ENCODE measurements around the gene ADAT3. TPM values are rescaled to one million over a fixed set of nuclear protein-coding genes. Genes with fewer than 3 reads are reported as not detected.

Gene ADAT3
- total RNA-seq, 1 donor from 2014 or later, result 1.8 TPM

DNA sequence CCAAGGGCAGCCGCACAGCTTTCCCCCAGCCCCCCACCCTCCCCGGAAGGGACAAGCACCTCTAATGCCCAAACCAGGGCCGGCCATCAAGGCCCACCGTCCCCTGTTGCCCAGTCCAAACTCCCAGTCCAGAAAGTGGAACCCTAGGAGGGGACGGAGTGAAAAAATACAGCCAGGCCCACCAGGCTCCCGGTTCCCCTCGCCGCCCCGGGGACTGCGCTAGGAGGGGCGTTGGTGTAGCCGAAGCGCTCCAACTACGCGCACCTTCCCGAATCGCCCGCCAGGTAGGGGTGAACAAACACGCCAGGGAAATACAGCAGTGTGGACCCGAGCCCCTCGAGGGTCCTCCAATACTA lies 43.2 kb upstream of the ADAT3 start:
- no peak for DNase-seq (ENCODE audit: low read depth)
- Histone ChIP-seq H3K36me3 (ENCODE audit: control insufficient read depth, insufficient read depth, low read length) (no peaks in the 10 kb centered on the region), H3K27me3 (ENCODE audit: control insufficient read depth, insufficient read depth, low read length) (no peaks in the 10 kb centered on the region), H3K4me3 (ENCODE audit: low read depth, low read length) (peak overlapping the region; percentile 87)
- TF ChIP-seq, protein P1, sequence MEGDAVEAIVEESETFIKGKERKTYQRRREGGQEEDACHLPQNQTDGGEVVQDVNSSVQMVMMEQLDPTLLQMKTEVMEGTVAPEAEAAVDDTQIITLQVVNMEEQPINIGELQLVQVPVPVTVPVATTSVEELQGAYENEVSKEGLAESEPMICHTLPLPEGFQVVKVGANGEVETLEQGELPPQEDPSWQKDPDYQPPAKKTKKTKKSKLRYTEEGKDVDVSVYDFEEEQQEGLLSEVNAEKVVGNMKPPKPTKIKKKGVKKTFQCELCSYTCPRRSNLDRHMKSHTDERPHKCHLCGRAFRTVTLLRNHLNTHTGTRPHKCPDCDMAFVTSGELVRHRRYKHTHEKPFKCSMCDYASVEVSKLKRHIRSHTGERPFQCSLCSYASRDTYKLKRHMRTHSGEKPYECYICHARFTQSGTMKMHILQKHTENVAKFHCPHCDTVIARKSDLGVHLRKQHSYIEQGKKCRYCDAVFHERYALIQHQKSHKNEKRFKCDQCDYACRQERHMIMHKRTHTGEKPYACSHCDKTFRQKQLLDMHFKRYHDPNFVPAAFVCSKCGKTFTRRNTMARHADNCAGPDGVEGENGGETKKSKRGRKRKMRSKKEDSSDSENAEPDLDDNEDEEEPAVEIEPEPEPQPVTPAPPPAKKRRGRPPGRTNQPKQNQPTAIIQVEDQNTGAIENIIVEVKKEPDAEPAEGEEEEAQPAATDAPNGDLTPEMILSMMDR (IDR thresholded peaks at IDR 0.05; ENCODE audit: insufficient read depth, low read length, poor library complexity, severe bottlenecking), result no peak

DNA sequence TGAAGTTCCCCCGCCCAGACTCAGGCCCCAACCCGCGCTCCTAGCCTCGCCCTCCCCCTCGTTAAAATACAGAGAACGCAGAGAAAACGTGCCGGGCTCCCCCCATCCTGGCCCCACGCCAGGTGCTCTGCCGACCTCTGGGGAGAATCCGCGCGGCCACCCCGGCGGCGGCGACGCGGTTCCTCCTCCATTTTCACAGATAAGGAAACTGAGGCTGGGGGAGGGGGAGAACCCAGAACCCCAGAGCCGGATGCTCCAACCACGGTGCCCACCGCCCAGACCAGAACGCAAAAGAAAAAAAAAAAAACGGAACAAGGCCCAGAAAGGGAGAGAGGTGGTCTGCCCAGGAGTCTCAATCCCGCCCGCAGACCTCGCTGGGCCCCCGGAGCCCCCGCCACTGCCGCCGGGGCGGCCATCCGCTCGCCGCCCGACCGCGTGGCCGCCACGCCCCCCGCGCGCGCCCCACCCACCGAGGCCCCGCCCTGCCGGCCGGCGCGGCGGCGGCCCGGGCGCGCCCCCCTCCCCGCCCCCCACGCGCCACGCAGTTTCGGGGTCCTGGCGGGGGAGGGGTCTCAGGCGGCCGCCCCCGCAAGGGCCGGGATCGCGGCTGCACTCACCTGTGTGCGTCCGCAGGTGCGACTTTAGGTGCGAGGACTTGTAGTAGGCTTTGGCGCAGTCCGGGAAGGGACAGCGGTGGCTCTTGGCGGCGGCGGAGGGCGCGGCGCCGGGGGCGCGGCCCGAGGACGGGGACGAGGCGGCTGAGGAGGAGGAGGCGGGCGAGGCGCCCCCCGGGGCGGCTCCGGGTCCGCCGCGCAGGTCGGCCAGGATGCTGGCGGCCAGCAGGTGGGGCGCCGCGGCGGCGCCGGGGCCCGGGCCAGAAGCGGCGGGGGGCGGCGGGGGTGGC lies 42.5 kb upstream of the ADAT3 start:
- H3K27me3 ChIP-seq (ENCODE audit: control insufficient read depth, insufficient read depth, low read length), result no peaks in the 10 kb centered on the region
- no peaks in the 10 kb centered on the region for H3K36me3 ChIP-seq (ENCODE audit: control insufficient read depth, insufficient read depth, low read length)
- TF ChIP-seq, protein P1 (IDR thresholded peaks at IDR 0.05; ENCODE audit: insufficient read depth, low read length, poor library complexity, severe bottlenecking), result no peak
- peak overlapping the region; percentile 87 for H3K4me3 ChIP-seq (ENCODE audit: low read depth, low read length)
- no peak for DNase-seq (ENCODE audit: low read depth)

DNA sequence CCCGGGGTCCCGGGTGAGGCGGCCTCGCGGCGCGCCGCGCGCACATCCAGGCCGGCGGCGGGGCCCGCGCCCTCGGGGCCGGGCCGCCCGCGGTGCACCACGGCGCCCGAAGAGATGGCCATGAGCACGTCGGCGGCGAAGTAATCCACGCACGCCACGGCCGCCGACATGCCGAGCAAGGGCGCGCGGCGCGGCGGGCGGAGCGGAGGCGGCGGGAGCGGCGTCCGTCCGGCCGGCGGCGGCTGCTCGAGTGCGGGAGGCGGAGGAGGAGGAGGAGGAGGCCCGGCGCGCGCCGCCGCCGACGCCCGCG lies 41.9 kb upstream of the ADAT3 start, which contains the start of gene KLF16:
KLF16 (minus strand) TSS at position 252 of the 310 bp plus-strand sequence; CDS start at position 170, 82 bp downstream.
- Histone ChIP-seq H3K27me3 (ENCODE audit: control insufficient read depth, insufficient read depth, low read length) (no peaks in the 10 kb centered on the region), H3K4me3 (ENCODE audit: low read depth, low read length) (peak within 1 kb of the TSS; percentile 87), H3K36me3 (ENCODE audit: control insufficient read depth, insufficient read depth, low read length) (no peaks in the 10 kb centered on the region)
- DNase-seq (ENCODE audit: low read depth), result no peak
- TF ChIP-seq, protein P1 (IDR thresholded peaks at IDR 0.05; ENCODE audit: insufficient read depth, low read length, poor library complexity, severe bottlenecking), result no peak

DNA sequence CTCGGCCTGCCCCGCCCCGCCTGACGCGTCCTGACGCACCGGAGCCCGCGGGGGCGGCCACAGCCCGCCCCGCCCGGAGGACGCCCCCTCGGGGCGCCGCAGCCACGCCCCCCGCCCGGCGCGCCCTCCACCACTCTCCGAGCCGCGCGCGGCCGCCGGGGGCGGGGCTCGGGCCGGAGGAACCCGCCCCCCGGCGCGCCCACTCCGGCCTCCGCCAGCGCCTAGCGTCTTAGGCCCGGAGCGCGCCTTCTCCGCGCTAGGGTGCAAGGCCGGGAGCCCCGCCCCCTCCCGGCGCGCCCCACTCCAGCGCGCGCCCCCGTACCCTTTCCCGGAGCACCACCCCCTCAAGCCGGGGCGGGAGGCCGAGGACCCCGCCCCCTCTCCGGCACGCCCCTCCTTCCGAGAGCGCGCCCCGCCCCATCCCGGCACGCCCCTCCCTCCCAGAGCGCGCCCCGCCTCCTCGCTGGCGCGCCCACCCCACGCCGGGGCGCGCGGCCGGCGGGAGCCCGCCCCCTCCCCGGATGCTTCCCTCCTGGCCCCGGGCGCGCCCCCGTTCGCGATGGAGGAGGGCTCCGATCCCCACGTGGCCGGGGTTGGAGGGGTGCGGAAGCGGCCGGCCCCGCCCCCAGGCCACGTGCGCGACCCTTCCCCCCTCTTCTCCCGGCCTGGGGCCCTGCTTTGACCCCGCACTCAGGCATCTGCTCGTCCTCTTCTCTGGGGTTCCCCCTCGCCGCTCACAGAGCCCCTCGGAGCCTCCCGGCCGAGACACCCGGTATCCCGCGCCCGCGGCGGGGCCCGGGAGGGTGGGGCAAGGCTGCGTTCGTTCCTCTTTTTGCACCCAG lies 41.3 kb upstream of the ADAT3 start:
- Histone ChIP-seq H3K27me3 (ENCODE audit: control insufficient read depth, insufficient read depth, low read length) (no peaks in the 10 kb centered on the region), H3K4me3 (ENCODE audit: low read depth, low read length) (peak overlapping the region; percentile 83), H3K36me3 (ENCODE audit: control insufficient read depth, insufficient read depth, low read length) (no peaks in the 10 kb centered on the region)
- TF ChIP-seq, protein P1 (IDR thresholded peaks at IDR 0.05; ENCODE audit: insufficient read depth, low read length, poor library complexity, severe bottlenecking), result no peak
- no peak for DNase-seq (ENCODE audit: low read depth)

DNA sequence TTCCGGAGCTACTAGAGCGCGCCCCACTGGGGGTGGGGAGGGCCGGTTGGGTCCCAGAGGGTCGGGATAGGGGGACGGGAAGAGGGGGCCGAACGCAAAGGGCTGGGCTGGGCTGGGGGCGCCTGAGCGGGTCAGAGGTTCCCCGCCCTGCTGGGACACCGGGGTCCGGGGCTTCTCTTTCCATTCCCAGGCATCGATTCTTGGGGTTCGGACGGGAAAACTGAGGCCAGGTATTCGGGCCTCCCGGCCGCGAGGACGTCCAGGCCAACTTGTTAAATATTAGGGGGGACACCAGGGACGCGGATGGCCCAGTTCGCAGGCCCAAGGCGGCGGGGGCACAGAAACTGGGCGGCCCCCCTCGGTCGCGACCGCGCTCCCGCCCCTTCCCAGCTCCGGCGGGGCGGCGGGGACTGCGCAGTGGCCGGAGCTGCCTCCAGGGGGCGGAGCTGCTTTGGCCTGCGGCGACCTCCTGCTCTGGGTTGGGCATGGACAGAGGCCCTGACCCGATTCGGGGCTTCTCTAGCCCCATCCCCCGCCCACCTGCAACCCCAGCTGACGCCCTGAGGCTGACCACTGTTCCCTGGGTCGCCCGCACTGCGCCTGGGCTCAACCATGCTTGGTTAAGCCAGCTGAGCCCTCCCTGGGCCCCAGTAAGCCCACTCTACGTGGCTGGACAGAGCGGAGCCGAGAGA lies 40.6 kb upstream of the ADAT3 start:
- DNase-seq (ENCODE audit: low read depth), result no peak
- Histone ChIP-seq H3K36me3 (ENCODE audit: control insufficient read depth, insufficient read depth, low read length) (no peaks in the 10 kb centered on the region), H3K27me3 (ENCODE audit: control insufficient read depth, insufficient read depth, low read length) (no peaks in the 10 kb centered on the region), H3K4me3 (ENCODE audit: low read depth, low read length) (peak overlapping the region; percentile 83)
- TF ChIP-seq, protein P1 (IDR thresholded peaks at IDR 0.05; ENCODE audit: insufficient read depth, low read length, poor library complexity, severe bottlenecking), result peak; percentile 58

All from kidney epithelial cell (primary cell).